ENCODE measurements around the gene ZSWIM3.

ZSWIM3 gene

DNA sequence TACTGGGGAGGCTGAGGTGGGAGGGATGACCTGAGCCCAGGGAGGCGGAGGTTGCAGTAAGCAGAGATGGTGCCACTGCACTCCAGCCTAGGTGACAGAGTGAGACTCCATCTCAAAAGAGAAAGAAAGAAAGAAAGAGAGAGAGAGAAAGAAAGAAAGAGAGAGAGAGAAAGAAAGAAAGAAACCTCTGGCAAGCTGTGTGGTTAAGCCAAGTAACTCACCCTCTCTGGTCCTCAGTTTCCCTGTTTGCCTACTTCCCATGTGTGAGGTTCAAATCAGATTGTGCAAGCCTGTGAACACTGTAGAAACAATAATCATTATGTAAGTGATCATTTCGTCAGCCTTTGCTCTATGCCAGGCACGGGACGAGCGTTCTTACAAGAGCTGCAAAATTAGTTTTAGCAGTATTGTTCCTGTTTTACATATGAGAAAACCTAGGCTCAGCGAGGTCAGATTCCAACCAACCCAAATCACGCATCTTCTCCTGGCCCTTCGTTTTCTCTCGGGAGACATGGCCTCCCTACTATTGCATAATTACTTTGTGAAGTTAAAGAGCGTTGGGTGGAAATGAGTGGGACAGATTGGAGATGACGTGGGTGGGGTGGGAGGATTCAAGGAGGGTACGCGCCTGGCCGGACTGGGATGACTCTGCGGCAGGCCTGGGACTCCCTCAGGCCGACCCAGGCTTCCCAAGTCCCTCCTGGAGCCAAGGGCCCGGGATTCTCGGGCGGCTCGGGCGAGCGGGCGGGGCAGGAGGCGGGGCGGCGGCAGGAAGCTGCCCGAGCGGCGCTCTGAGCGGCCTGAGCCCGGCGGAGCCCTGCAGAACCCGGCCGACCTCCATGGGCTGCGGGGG lies 24.2 kb upstream of the ZSWIM3 start, which contains the start of gene SNX21:
Gene SNX21 (plus strand): TSS at position 770 of the 853 bp plus-strand sequence. CDS start 121 bp downstream, outside the sequence.
- no peak for DNase-seq (ENCODE audit: low read depth, low spot score)

- no peak for DNase-seq (ENCODE audit: low read depth, low spot score)
These were observed 23.3 kb upstream of the ZSWIM3 start for GRCh38 chr20:45833883-45834796.

GRCh38 chr20:45834797-45835161 lies 22.6 kb upstream of the ZSWIM3 start:
- no peak for DNase-seq (ENCODE audit: low read depth, low spot score)

- DNase-seq (ENCODE audit: low read depth, low spot score): no peak
These were observed 22.1 kb upstream of the ZSWIM3 start for GRCh38 chr20:45835329-45835765.

DNA sequence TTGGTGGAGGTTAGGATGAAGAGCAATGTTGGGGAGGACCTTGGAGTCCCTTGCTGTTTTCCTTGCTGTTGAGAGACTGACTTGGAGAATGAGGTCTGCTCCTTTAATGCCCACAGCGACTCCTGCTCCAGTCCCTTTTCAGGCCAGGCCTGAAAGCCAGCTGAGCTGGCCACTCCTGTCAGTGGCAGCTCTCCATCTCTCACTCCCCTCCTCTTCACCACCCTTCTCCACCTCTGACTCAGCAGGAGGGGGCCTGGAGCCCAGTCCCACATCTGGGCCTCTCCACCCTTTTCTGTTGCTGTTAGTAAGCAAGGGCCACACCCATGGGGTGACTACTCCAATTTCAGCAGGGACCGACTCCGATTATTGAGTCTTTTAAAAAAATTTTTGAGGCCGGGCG lies 21.6 kb upstream of the ZSWIM3 start:
- no peak for DNase-seq (ENCODE audit: low read depth, low spot score)

- DNase-seq (ENCODE audit: low read depth, low spot score): no peak
These were observed 20.6 kb upstream of the ZSWIM3 start for GRCh38 chr20:45836841-45837240.

DNA sequence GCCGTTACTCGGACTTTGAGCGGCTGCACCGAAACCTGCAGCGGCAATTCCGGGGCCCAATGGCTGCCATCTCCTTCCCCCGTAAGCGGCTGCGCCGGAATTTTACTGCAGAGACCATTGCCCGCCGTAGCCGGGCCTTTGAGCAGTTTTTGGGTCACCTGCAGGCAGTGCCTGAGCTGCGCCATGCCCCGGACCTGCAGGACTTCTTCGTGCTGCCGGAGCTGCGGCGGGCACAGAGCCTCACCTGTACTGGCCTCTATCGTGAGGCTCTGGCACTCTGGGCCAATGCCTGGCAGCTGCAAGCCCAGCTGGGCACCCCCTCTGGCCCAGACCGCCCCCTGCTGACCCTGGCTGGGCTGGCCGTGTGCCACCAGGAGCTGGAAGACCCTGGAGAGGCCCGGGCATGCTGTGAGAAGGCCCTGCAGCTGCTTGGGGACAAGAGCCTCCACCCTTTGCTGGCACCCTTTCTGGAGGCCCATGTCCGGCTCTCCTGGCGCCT lies 16.7 kb upstream of the ZSWIM3 start:
- no peak for DNase-seq (ENCODE audit: low read depth, low spot score)

DNA sequence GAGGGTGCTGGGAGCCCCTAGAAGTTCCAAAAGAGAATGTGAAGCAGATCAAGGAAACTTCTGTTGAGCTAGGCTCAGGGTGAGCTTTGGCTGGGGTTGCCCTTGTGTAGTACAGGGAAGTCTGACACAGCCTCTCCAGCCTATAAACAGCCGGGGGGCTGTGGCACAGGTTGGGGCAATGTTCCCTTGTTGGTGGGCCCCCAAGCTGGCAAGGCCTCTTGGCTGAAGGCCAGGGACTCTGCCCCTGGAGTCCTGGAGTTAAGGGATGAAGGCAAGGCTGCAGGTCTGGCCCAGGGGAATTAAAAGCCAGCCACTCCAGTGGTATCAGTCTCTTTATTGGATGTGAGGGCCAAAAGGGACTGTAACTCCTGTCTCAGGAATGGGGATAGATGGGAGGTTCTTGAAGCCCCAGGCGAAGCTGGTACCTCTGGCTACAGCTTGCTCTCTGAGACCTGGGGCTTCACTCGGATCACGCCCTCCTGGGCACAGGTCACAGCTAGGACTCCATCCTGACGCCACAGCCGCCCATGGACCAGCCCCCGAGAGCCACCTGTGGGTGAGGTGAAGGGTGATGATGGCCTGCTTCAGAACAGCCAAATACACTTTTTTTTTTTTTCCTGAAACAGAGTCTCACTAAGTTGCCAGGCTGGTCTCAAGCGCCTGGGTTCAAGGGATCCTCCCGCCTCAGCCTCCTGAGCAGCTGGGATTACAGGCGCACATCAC lies 15.8 kb upstream of the ZSWIM3 start:
- no peak for DNase-seq (ENCODE audit: low read depth, low spot score)

- no peak for DNase-seq (ENCODE audit: low read depth, low spot score)
These were observed 15.1 kb upstream of the ZSWIM3 start for GRCh38 chr20:45842169-45842812.

DNA sequence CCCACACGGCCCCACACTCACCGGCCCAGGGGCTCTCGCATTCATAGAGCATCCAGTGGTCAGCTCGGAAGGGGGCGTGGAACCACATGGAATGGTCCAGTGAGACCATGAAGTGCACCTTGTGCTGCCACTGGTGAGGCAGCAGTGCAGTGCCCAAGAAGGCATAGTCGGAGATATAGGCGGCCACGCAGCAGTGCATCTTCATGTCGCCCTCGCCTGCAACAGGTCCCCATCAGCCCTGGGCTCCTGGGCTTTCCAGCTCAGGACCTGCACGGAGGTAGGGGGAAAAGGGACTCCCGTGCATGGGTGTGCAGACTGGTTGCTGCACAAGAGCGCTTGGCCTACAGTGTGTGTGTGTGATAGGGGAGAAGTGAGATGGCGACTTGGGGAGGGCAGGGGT lies 13.9 kb upstream of the ZSWIM3 start:
- DNase-seq (ENCODE audit: low read depth, low spot score): no peak

GRCh38 chr20:45845452-45845851 lies 12.0 kb upstream of the ZSWIM3 start:
- DNase-seq (ENCODE audit: low read depth, low spot score): no peak

- no peak for DNase-seq (ENCODE audit: low read depth, low spot score)
These were observed 9.0 kb upstream of the ZSWIM3 start for GRCh38 chr20:45848421-45848820.

DNA sequence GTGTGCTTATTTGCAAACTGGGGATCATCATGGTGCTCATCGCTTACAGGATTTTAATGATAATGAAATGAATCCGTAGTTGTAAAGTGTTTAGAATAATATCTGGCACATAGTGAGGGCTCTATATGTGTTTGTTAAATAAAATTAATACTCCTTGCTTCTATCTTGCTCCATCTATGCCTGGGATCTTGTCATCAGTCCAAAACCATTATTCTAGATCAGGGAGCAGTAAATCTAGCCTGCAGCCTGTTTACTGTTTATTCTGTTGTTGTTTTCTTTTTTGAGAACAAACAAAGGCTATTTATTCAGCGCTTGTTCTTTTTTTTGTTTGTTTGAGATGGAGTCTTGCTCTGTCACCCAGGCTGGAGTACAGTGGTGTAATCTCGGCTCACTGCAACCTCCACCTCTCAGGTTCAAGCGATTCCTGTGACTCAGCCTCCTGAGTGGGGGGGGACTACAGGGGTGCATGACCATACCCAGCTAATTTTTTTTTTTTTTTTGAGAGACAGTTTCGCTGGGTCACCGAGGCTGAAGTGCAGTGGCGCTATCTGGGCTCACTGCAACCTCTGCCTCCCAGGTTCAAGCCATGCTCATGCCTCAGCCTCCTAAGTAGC lies 8.3 kb upstream of the ZSWIM3 start:
- no peak for DNase-seq (ENCODE audit: low read depth, low spot score)

GRCh38 chr20:45850238-45850637 lies 7.2 kb upstream of the ZSWIM3 start:
- no peak for DNase-seq (ENCODE audit: low read depth, low spot score)

DNA sequence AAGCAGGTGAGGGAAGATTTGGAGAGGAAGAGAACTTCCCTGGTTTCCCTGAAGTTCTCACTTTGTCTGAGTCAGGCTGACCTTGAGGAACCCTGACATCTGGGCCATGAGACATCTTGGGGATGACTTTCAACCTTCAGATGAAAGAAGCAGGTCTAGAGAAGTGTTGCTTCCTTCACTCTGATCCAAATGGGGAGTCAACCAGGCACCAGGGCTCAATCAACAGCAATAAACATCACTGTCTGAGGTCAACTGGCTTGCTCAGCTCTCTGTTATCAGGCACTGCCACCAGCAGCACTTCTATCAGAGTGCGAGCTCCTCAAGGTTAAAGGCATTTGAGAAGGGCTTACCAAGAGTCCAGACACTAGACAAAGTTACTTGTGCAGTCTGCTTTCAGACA lies 6.5 kb upstream of the ZSWIM3 start:
- no peak for DNase-seq (ENCODE audit: low read depth, low spot score)

- DNase-seq (ENCODE audit: low read depth, low spot score): no peak
These were observed 5.9 kb upstream of the ZSWIM3 start for GRCh38 chr20:45851501-45851900.

DNA sequence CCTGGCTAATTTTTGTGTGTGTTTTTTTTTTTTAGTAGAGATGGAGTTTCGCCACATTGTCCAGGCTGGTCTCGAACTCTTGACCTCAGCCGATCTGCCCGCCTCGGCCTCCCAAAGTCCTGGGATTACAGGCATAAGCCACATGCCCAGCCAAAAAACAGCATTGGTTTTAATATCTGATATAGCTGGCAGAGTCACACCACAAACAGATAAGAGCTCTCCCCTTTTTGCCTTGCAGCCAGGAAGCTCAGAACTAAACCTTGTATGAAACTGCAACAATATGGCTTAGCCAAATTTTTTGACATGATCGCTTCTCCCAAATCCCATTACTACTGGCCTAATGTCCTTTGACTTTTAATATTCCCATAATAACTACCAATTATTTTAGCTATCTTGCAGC lies 5.1 kb upstream of the ZSWIM3 start:
- DNase-seq (ENCODE audit: low read depth, low spot score): no peak

- DNase-seq (ENCODE audit: low read depth, low spot score): no peak
These were observed 3.9 kb upstream of the ZSWIM3 start for GRCh38 chr20:45853484-45853883.

- DNase-seq (ENCODE audit: low read depth, low spot score): no peak
These were observed 435 bp downstream of the ZSWIM3 start for GRCh38 chr20:45857882-45858216.

- no peak for DNase-seq (ENCODE audit: low read depth, low spot score)
These were observed 2.5 kb downstream of the ZSWIM3 start for GRCh38 chr20:45859916-45860315.

All from activated naive CD8-positive, alpha-beta T cell treated with anti-CD3 and anti-CD28 coated beads, Interleukin-2, amount 50 U/mL, for 16 hours (primary cell).